K562 (cell line): ENCODE data around the gene CBX4. TPM values are rescaled to one million over a fixed set of nuclear protein-coding genes. Genes with fewer than 3 reads are reported as not detected.

ENCODE experiments used
- ATAC-seq: fragments of 200-7000 bp; cut with Tn5 transposase; 3 replicates; pipeline ENCODE4 v1.9.1; 2020; ENCODE audit warnings: moderate library complexity
- BruUV-seq: library from RNA; stranded (reverse); fragments of 400-500 nt; replicated peaks from 2 replicates; lab custom pipeline; 2021; lab: Mats Ljungman, UMichigan
- CTCF ChIA-PET: fragments of 300-600 bp; formaldehyde crosslinking; extraction: SDS; loops from one replicate; lab custom pipeline; 2021; ENCODE audit warnings: low intra/inter-chr PET ratio; lab: Yijun Ruan, JAX
- POLR2A ChIA-PET: fragments of 300-600, 350-650 bp; sonication (Branson Sonifier 250); formaldehyde crosslinking; extraction: SDS; loops from one replicate; lab custom pipeline; 2021; ENCODE audit warnings: antibody characterized with exemption, inconsistent platforms; lab: Yijun Ruan, JAX
- DNase-seq, 4 experiments: peaks; one replicate each; pipeline versions ENCODE4 v3.0.0 to v3.0.0-alpha.2; 2011 to 2018; ENCODE audit warnings: low spot score in 3 of 4, mixed read lengths in 3 of 4; ENCODE audit errors: extremely low read depth in 1 of 4
- FAIRE-seq: peaks from 2 replicates; lab custom pipeline; 2011; peaks lifted over from hg19 to GRCh38; lab: Jason Lieb, UNC
- H2AFZ ChIP-seq: 2 replicates; pipeline ENCODE4 v1.6.0; 2011; ENCODE audit warnings: low read depth, low read length, control low read depth, inconsistent platforms
- H3K27ac ChIP-seq: fragments of 200-600 bp; 3 replicates; pipeline ENCODE4 v1.8.0; 2011; ENCODE audit warnings: low read depth, mild to moderate bottlenecking, control low read depth, inconsistent platforms, low read length, moderate library complexity, mixed read lengths; ENCODE audit errors: extremely low read depth
- H3K27me3 ChIP-seq, 2 experiments: fragments of 300-600 bp in 1 of 2; 2 replicates in 1 of 2; 3 replicates in 1 of 2; pipeline versions ENCODE4 v1.6.0 to v1.8.0; 2011; ENCODE audit warnings: inconsistent platforms in 2 of 2, low read length in 2 of 2, mild to moderate bottlenecking in 1 of 2, mixed read lengths in 1 of 2, moderate library complexity in 1 of 2; ENCODE audit not compliant: control insufficient read depth in 2 of 2, insufficient read depth in 2 of 2
- H3K36me3 ChIP-seq: fragments of 300-600 bp; 3 replicates; pipeline ENCODE4 v1.8.0; 2011; ENCODE audit warnings: mild to moderate bottlenecking, low read length, inconsistent platforms; ENCODE audit not compliant: control insufficient read depth, insufficient read depth
- H3K4me1 ChIP-seq, 2 experiments: fragments of 200-600 bp in 1 of 2; replicated peaks in 1 of 2; 2 replicates in 1 of 2; 3 replicates in 1 of 2; pipeline versions ENCODE4 v1.5.1 to v1.8.0; 2011; ENCODE audit warnings: inconsistent platforms in 2 of 2, low read length in 2 of 2, mild to moderate bottlenecking in 1 of 2, mixed read lengths in 1 of 2, moderate library complexity in 1 of 2; ENCODE audit not compliant: control insufficient read depth in 2 of 2, insufficient read depth in 2 of 2
- H3K4me2 ChIP-seq: 2 replicates; pipeline ENCODE4 v1.6.1; 2011; ENCODE audit warnings: low read length, control low read depth, inconsistent platforms, mixed read lengths; ENCODE audit not compliant: insufficient read depth
- H3K4me3 ChIP-seq: fragments of 200-600 bp; sonication (generic), shearing (Covaris generic); 2 replicates; pipeline ENCODE4 v1.5.1; 2016; ENCODE audit warnings: control low read depth, inconsistent platforms
- H3K79me2 ChIP-seq: fragments of 200-600 bp; 3 replicates; pipeline ENCODE4 v1.8.0; 2011; ENCODE audit warnings: low read length, inconsistent platforms; ENCODE audit not compliant: control insufficient read depth, insufficient read depth
- H3K9ac ChIP-seq, 2 experiments: 2 replicates each; pipeline versions ENCODE4 v1.6.0 to v1.6.1; 2011; ENCODE audit warnings: low read depth in 2 of 2, low read length in 2 of 2, control low read depth in 1 of 2, inconsistent platforms in 1 of 2, mild to moderate bottlenecking in 1 of 2, mixed read lengths in 1 of 2; ENCODE audit not compliant: insufficient read depth in 1 of 2
- H3K9me1 ChIP-seq: one replicate; pipeline ENCODE4 v1.6.0; 2011; ENCODE audit warnings: inconsistent platforms, mild to moderate bottlenecking, low read length, moderate library complexity; ENCODE audit not compliant: control insufficient read depth, insufficient read depth
- H3K9me3 ChIP-seq: replicated peaks from 2 replicates; pipeline ENCODE4 v1.5.1; 2011; ENCODE audit warnings: low read depth, low read length, inconsistent platforms; ENCODE audit not compliant: control insufficient read depth, insufficient read depth
- H4K20me1 ChIP-seq: replicated peaks from 2 replicates; pipeline ENCODE4 v1.6.1; 2011; ENCODE audit warnings: low read length, inconsistent platforms, mixed read lengths; ENCODE audit not compliant: control insufficient read depth, insufficient read depth
- ATF4 ChIP-seq: fragments of 450-650 bp; formaldehyde crosslinking; IDR thresholded peaks from 2 replicates; pipeline ENCODE4 v1.4.0; 2022; ENCODE audit warnings: mild to moderate bottlenecking, moderate library complexity
- LARP7 ChIP-seq: fragments of 450-650 bp; IDR thresholded peaks from 2 replicates; pipeline ENCODE4 v1.6.1; 2016
- MTA2 ChIP-seq: fragments of 450-650 bp; IDR thresholded peaks from 2 replicates; pipeline ENCODE4 v1.6.1; 2016; ENCODE audit warnings: low read depth
- NCOA6 ChIP-seq: fragments of 450-650 bp; IDR thresholded peaks from 2 replicates; pipeline ENCODE4 v1.6.1; 2017; ENCODE audit warnings: mild to moderate bottlenecking
- NFE2L1 ChIP-seq: fragments of 450-650 bp; IDR thresholded peaks from 2 replicates; pipeline ENCODE4 v1.6.1; 2016; ENCODE audit warnings: missing genetic modification characterization, low read depth, mild to moderate bottlenecking, missing compliant biosample characterization, moderate library complexity, borderline replicate concordance
- ZNF12 ChIP-seq: sonication (generic); formaldehyde crosslinking; IDR thresholded peaks from 2 replicates; pipeline ENCODE4 v1.4.0; 2020; ENCODE audit warnings: mild to moderate bottlenecking, missing genetic modification reagents
- ZNF77 ChIP-seq: fragments of 250-450 bp; sonication (Bioruptor Pico); IDR thresholded peaks from 2 replicates; pipeline ENCODE4 v1.5.0; 2020
- WGBS: fragments of 100-300 bp; shearing (Covaris generic); methylation state at CpG from one replicate; pipeline ENCODE4 v1.1.6; 2016; ENCODE audit warnings: low coverage, mixed read lengths; ENCODE audit not compliant: insufficient coverage; ENCODE audit errors: missing lambda C conversion rate; 5-methylcytosine and 5-hydroxymethylcytosine counted together
- in situ Hi-C: fragments of 300-500 bp; cut with MboI; formaldehyde crosslinking; loops from 4 replicates; pipeline ENCODE4 v1.15.0; 2018; ENCODE audit warnings: inconsistent platforms, mixed read lengths
- intact Hi-C: fragments of 100-400 bp; cut with micrococcal nuclease; formaldehyde crosslinking; loops from 2 replicates; pipeline ENCODE4 v1.14.2; 2022
- polyA plus RNA-seq, 8 experiments: library from polyadenylated mRNA; depleted of rRNA in 4 of 8; stranded (reverse) in 5 of 8; unstranded in 3 of 8; fragments of >200 nt; fragmentation: Nextera tagmentation in 2 of 8; fragmentation: Illumina TruSeq in 1 of 8; extraction: Ambion mirVana in 2 of 8; extraction: Trizol in 1 of 8; gene quantifications; 2 replicates each; pipeline versions ENCODE4 v1.2.1 to v1.2.3, GENCODE V29; 2011 to 2014; ENCODE audit warnings: inconsistent platforms in 1 of 8, missing spikeins in 1 of 8
- total RNA-seq, 7 experiments: library from RNA; depleted of rRNA in 6 of 7; stranded (reverse); fragments of >200 nt in 6 of 7; fragmentation: Illumina TruSeq in 2 of 7; extraction: Trizol in 2 of 7; gene quantifications; 2 replicates each; pipeline versions ENCODE4 v1.2.1 to v1.2.3, GENCODE V29; 2011 to 2021; ENCODE audit warnings: low replicate concordance in 1 of 7
- TF ChIP-seq, protein P1 (sequence below): sonication (generic); formaldehyde crosslinking; IDR thresholded peaks from 2 replicates; pipeline ENCODE4 v1.8.0; 2022; ENCODE audit warnings: mild to moderate bottlenecking, missing genetic modification reagents, borderline replicate concordance
- TF ChIP-seq, protein P2 (sequence below), 2 experiments: fragments of 450-650 bp in 1 of 2; sonication (generic) in 1 of 2; formaldehyde crosslinking in 1 of 2; IDR thresholded peaks; 2 replicates each; pipeline versions ENCODE4 v1.7.1 to v1.9.0; 2016 to 2022; ENCODE audit warnings: inconsistent platforms in 1 of 2, mild to moderate bottlenecking in 1 of 2, missing genetic modification reagents in 1 of 2

The CBX4 gene
- total and polyA plus RNA-seq, 9 of the 15 experiments (the other 6 are each of a cell fraction or from before 2014, with no cell fraction given) = 0.98 to 50.5 (median 10.0) TPM

GRCh38 chr17:79802039-79802735 is 37.1 kb downstream of the CBX4 start:
- Histone ChIP-seq H3K4me1 (peaks cover 46 to 76% of the 10 kb centered on the region in 2 experiments), H3K9me3 (peaks cover 3% of the 10 kb centered on the region), H3K4me2 (peak overlapping the region; percentile 80), H3K4me3 (peak overlapping the region; percentile 42), H2AFZ (peak overlapping the region; percentile 98), H3K27ac (peak overlapping the region; percentile 89), H4K20me1 (no peaks in the 10 kb centered on the region), H3K36me3 (no peaks in the 10 kb centered on the region; the same call in 2 of the 3 replicates), H3K9me1 (no peaks in the 10 kb centered on the region), H3K9ac (peak overlapping the region; percentile 63 to 80; a peak in 3 of 4 replicates), H3K79me2 (no peaks in the 10 kb centered on the region), H3K27me3 (no peaks in the 10 kb centered on the region)
- ATAC-seq (no peak), DNase-seq (no peak), FAIRE-seq (peak; percentile 71)
- in situ Hi-C loops (loop anchor here (5.0 kb wide), 1 partner anchor 35 kb away; the partner anchor contains the start of gene CBX4), intact Hi-C loops (loop anchor here (10.0 kb wide), 1 partner anchor 173 kb away; no protein-coding TSS in a partner anchor)
- WGBS = 55% methylated on average over 6 of the region's 11 CpGs
- ChIA-PET POLR2A (interaction anchor here (0.5 to 2.5 kb wide), 5 partner anchors 25 to 103 kb away, joined by 3 to 10 read pairs (median 3); partner anchors contain the start of gene CBX4), CTCF (no interaction called here)
- no TSS peak for BruUV-seq
- TF ChIP-seq, protein P1, sequence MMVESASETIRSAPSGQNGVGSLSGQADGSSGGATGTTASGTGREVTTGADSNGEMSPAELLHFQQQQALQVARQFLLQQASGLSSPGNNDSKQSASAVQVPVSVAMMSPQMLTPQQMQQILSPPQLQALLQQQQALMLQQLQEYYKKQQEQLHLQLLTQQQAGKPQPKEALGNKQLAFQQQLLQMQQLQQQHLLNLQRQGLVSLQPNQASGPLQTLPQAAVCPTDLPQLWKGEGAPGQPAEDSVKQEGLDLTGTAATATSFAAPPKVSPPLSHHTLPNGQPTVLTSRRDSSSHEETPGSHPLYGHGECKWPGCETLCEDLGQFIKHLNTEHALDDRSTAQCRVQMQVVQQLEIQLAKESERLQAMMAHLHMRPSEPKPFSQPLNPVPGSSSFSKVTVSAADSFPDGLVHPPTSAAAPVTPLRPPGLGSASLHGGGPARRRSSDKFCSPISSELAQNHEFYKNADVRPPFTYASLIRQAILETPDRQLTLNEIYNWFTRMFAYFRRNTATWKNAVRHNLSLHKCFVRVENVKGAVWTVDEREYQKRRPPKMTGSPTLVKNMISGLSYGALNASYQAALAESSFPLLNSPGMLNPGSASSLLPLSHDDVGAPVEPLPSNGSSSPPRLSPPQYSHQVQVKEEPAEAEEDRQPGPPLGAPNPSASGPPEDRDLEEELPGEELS = no peak
- TF ChIP-seq, protein P2, sequence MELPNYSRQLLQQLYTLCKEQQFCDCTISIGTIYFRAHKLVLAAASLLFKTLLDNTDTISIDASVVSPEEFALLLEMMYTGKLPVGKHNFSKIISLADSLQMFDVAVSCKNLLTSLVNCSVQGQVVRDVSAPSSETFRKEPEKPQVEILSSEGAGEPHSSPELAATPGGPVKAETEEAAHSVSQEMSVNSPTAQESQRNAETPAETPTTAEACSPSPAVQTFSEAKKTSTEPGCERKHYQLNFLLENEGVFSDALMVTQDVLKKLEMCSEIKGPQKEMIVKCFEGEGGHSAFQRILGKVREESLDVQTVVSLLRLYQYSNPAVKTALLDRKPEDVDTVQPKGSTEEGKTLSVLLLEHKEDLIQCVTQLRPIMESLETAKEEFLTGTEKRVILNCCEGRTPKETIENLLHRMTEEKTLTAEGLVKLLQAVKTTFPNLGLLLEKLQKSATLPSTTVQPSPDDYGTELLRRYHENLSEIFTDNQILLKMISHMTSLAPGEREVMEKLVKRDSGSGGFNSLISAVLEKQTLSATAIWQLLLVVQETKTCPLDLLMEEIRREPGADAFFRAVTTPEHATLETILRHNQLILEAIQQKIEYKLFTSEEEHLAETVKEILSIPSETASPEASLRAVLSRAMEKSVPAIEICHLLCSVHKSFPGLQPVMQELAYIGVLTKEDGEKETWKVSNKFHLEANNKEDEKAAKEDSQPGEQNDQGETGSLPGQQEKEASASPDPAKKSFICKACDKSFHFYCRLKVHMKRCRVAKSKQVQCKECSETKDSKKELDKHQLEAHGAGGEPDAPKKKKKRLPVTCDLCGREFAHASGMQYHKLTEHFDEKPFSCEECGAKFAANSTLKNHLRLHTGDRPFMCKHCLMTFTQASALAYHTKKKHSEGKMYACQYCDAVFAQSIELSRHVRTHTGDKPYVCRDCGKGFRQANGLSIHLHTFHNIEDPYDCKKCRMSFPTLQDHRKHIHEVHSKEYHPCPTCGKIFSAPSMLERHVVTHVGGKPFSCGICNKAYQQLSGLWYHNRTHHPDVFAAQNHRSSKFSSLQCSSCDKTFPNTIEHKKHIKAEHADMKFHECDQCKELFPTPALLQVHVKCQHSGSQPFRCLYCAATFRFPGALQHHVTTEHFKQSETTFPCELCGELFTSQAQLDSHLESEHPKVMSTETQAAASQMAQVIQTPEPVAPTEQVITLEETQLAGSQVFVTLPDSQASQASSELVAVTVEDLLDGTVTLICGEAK (IDR thresholded peaks at IDR 0.05) = no peak
- TF ChIP-seq, protein P2 (CRISPR knock-in tag; IDR thresholded peaks at IDR 0.05) = no peak
- TF ChIP-seq ZNF12 (CRISPR knock-in tag) (no peak), ATF4 (CRISPR knock-in tag) (no peak), MTA2 (no peak), ZNF77 (CRISPR knock-in tag) (no peak), NCOA6 (no peak), NFE2L1 (tag) (no peak), LARP7 (no peak)
